Smooth muscle cell (in vitro differentiated cells): ENCODE results near the gene PTN. TPM values are rescaled to one million over a fixed set of nuclear protein-coding genes. Genes with fewer than 3 reads are reported as not detected.

ENCODE experiments used
- DNase-seq: peaks from one replicate; lab custom pipeline; 2025; ENCODE audit not compliant: unreplicated experiment; lab: John Stamatoyannopoulos, UW
- H2AFZ ChIP-seq: fragments of 200-600 bp; sonication (generic); 2 replicates; pipeline ENCODE4 v1.6.0; 2016; ENCODE audit warnings: antibody characterized with exemption, low read depth, mild to moderate bottlenecking
- H3F3A ChIP-seq: fragments of 200-600 bp; sonication (generic); 2 replicates; pipeline ENCODE4 v1.6.0; 2017; ENCODE audit warnings: antibody characterized with exemption, low read depth
- H3K27ac ChIP-seq: fragments of 200-600 bp; sonication (generic); 2 replicates; pipeline ENCODE4 v1.5.1; 2016; ENCODE audit warnings: low read depth, mild to moderate bottlenecking
- H3K27me3 ChIP-seq: fragments of 200-600 bp; sonication (generic); 2 replicates; pipeline ENCODE4 v1.6.1; 2016; ENCODE audit warnings: low read depth, mild to moderate bottlenecking
- H3K36me3 ChIP-seq: fragments of 200-600 bp; sonication (generic); 2 replicates; pipeline ENCODE4 v1.5.1; 2016; ENCODE audit warnings: low read depth
- H3K4me1 ChIP-seq: fragments of 200-600 bp; sonication (generic); 2 replicates; pipeline ENCODE4 v1.5.1; 2016; ENCODE audit warnings: low read depth
- H3K4me2 ChIP-seq: fragments of 200-600 bp; sonication (generic); 2 replicates; pipeline ENCODE4 v1.6.0; 2016; ENCODE audit warnings: mild to moderate bottlenecking
- H3K4me3 ChIP-seq: fragments of 200-600 bp; sonication (generic); 2 replicates; pipeline ENCODE4 v1.5.1; 2016; ENCODE audit warnings: mild to moderate bottlenecking
- H3K79me2 ChIP-seq: fragments of 200-600 bp; sonication (generic); 2 replicates; pipeline ENCODE4 v1.6.0; 2016; ENCODE audit warnings: low read depth, mild to moderate bottlenecking
- H3K9ac ChIP-seq: fragments of 200-600 bp; sonication (generic); 2 replicates; pipeline ENCODE4 v1.6.0; 2016; ENCODE audit warnings: low read depth
- H3K9me3 ChIP-seq: fragments of 200-600 bp; sonication (generic); replicated peaks from 2 replicates; pipeline ENCODE4 v1.5.1; 2016; ENCODE audit warnings: low read depth
- H4K20me1 ChIP-seq: fragments of 200-600 bp; sonication (generic); 2 replicates; pipeline ENCODE4 v1.6.0; 2016; ENCODE audit warnings: low read depth
- WGBS: methylation state at CpG from one replicate; pipeline ENCODE4 v1.1.7; 2016; ENCODE audit warnings: low lambda C conversion rate; 5-methylcytosine and 5-hydroxymethylcytosine counted together
- polyA plus RNA-seq: library from polyadenylated mRNA; unstranded; fragments of >200 nt; fragmentation: Nextera tagmentation; extraction: Ambion mirVana; gene quantifications from 2 replicates; pipeline ENCODE4 v1.2.1, GENCODE V29; 2016
- total RNA-seq: library from RNA; depleted of rRNA; stranded (reverse); fragments of >200 nt; gene quantifications from 2 replicates; pipeline ENCODE4 v1.2.3, GENCODE V29; 2014
- TF ChIP-seq, protein P1 (sequence below): fragments of 200-600 bp; sonication (generic); IDR thresholded peaks from 2 replicates; pipeline ENCODE4 v1.5.1; 2017; ENCODE audit warnings: borderline replicate concordance, mild to moderate bottlenecking, antibody characterized with exemption; ENCODE audit not compliant: insufficient read depth, poor library complexity, severe bottlenecking

The PTN gene
- total and polyA plus RNA-seq, 2 experiments from 2014 or later, result 8.9 to 15.1 TPM

DNA sequence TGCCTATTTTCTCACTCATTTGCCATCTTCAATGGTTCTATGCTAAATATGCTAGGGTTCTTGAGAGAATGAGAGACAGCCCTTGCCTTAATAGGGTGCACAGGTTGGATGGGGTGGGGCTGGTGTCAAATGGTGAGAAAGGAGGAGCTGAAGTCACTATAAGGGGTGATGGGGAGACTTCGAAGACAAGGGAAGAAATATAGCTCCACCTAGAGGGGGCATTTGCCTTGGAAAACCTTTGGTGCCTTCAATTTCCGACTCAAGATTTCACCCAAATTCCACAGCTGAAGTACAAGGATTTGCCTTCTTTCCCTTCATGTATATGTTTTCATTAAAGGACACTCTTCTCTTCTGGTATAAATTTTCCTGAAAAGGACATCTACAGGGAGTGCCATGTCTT lies 5.6 kb downstream of the PTN start:
- no peaks in the 10 kb centered on the region for H3F3A ChIP-seq
- no peak overlapping the region for H3K4me2 ChIP-seq
- H3K27me3 ChIP-seq, result no peaks in the 10 kb centered on the region
- TF ChIP-seq, protein P1, sequence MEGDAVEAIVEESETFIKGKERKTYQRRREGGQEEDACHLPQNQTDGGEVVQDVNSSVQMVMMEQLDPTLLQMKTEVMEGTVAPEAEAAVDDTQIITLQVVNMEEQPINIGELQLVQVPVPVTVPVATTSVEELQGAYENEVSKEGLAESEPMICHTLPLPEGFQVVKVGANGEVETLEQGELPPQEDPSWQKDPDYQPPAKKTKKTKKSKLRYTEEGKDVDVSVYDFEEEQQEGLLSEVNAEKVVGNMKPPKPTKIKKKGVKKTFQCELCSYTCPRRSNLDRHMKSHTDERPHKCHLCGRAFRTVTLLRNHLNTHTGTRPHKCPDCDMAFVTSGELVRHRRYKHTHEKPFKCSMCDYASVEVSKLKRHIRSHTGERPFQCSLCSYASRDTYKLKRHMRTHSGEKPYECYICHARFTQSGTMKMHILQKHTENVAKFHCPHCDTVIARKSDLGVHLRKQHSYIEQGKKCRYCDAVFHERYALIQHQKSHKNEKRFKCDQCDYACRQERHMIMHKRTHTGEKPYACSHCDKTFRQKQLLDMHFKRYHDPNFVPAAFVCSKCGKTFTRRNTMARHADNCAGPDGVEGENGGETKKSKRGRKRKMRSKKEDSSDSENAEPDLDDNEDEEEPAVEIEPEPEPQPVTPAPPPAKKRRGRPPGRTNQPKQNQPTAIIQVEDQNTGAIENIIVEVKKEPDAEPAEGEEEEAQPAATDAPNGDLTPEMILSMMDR, result no peak
- H3K4me3 ChIP-seq, result no peak overlapping the region
- H2AFZ ChIP-seq, result no peak overlapping the region
- H3K4me1 ChIP-seq, result peaks cover 9% of the 10 kb centered on the region
- 68% methylated on average over 2 of the region's 2 CpGs for WGBS
- H3K9me3 ChIP-seq, result peaks cover 6% of the 10 kb centered on the region
- H4K20me1 ChIP-seq, result no peaks in the 10 kb centered on the region
- H3K79me2 ChIP-seq, result no peaks in the 10 kb centered on the region
- no peak overlapping the region for H3K27ac ChIP-seq
- H3K9ac ChIP-seq, result no peak overlapping the region
- H3K36me3 ChIP-seq, result no peaks in the 10 kb centered on the region
- no peak for DNase-seq

DNA sequence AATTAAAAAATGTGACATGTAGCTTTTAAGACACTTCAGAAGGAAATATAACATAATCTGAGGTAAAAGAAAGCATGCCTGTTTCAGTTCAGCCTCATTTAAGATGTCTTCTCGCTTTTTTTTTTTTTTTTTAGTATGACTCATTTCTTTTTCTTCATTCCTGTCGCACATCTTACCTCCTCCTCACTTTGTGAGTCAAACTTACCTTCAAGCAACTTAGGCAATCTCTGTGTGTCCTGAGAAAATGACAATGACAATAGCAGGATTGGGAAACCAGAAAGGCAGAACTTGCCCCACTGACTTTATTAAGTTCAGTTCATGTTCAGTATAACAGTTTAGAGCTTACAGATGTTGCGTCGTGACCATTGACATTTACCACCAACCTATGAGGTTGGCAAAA lies 7.7 kb downstream of the PTN start:
- Histone ChIP-seq H2AFZ (no peak overlapping the region), H3K36me3 (no peaks in the 10 kb centered on the region), H4K20me1 (no peaks in the 10 kb centered on the region), H3K4me2 (no peak overlapping the region), H3K27me3 (no peaks in the 10 kb centered on the region), H3K9ac (no peak overlapping the region), H3K79me2 (no peaks in the 10 kb centered on the region), H3K4me1 (no peaks in the 10 kb centered on the region), H3K27ac (no peak overlapping the region), H3K4me3 (no peak overlapping the region), H3F3A (no peaks in the 10 kb centered on the region), H3K9me3 (peaks cover 6% of the 10 kb centered on the region)
- WGBS, result 69% methylated on average over 4 of the region's 4 CpGs
- no peak for DNase-seq
- TF ChIP-seq, protein P1, result no peak

- no peaks in the 10 kb centered on the region for H4K20me1 ChIP-seq
- no peak overlapping the region for H3K9ac ChIP-seq
- H3F3A ChIP-seq, result no peaks in the 10 kb centered on the region
- no peak for DNase-seq
- H3K27me3 ChIP-seq, result no peaks in the 10 kb centered on the region
- H2AFZ ChIP-seq, result no peak overlapping the region
- H3K4me1 ChIP-seq, result no peaks in the 10 kb centered on the region
- H3K27ac ChIP-seq, result no peak overlapping the region
- WGBS, result 90% methylated on average over 8 of the region's 8 CpGs
- no peak overlapping the region for H3K4me3 ChIP-seq
- H3K4me2 ChIP-seq, result no peak overlapping the region
- no peaks in the 10 kb centered on the region for H3K36me3 ChIP-seq
- TF ChIP-seq, protein P1, result no peak
- no peaks in the 10 kb centered on the region for H3K9me3 ChIP-seq
- H3K79me2 ChIP-seq, result no peaks in the 10 kb centered on the region
Observed at GRCh38 chr7:137331378-137331777, 12.2 kb downstream of the PTN start.

DNA sequence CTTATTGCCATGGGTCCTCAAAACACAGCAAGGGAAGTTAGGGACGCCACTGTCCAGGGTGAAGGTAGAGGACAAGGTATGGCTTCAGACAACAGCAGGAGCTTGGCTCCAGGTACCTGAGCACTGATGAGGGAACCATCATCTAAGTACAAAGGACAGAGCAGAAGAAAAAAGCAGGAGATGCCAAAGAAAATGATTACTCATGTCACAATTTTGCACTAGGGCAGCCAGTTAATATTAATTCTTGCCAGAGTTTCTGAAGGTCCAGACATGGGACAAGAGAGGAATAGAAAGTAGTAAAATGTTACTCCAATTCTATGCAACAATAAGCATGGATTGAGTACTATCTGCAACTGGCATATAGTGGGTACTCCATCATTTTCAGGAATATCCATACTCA lies 14.1 kb downstream of the PTN start:
- Histone ChIP-seq H3K36me3 (no peaks in the 10 kb centered on the region), H3K4me3 (no peak overlapping the region), H3K4me2 (no peak overlapping the region), H4K20me1 (no peaks in the 10 kb centered on the region), H3K27me3 (no peaks in the 10 kb centered on the region), H3K4me1 (no peaks in the 10 kb centered on the region), H3K79me2 (no peaks in the 10 kb centered on the region), H3K27ac (no peak overlapping the region), H3F3A (no peaks in the 10 kb centered on the region), H3K9me3 (no peaks in the 10 kb centered on the region), H3K9ac (no peak overlapping the region), H2AFZ (no peak overlapping the region)
- WGBS, result 100% methylated on average over 1 of the region's 1 CpG
- DNase-seq, result no peak
- TF ChIP-seq, protein P1, result no peak
